Posterior vena cava (tissue), 2 donors: ENCODE data around the gene PHAF1. TPM values are rescaled to one million over a fixed set of nuclear protein-coding genes. Genes with fewer than 3 reads are reported as not detected.

Experiments
- DNase-seq: peaks from one replicate; pipeline ENCODE4 v3.0.0-alpha.2; 2020; ENCODE audit warnings: low spot score
- intact Hi-C, 2 donors: fragments of 100-400 bp; cut with DNase I; formaldehyde crosslinking; loops; one replicate each; pipeline versions ENCODE4 v1.14.1 to v1.14.2; 2022 to 2023
- total RNA-seq, 2 donors: library from RNA; stranded (reverse); fragmentation: NEBNext Ultra II Directional; extraction: Animal tissue kit (Norgen Biotek cat#: 25700); gene quantifications; one replicate each; pipeline ENCODE4 v1.2.1, GENCODE V29; 2021
- donor health status: DM: yes; HTN: yes; CAD: no.
- donor health status: DM: yes; HTN: yes; CAD: no.

Gene PHAF1
- total RNA-seq, 2 donors from 2014 or later = 10.4 to 12.0 TPM

GRCh38 chr16:67170168-67170948, 60.6 kb downstream of the PHAF1 start, which contains the start of gene NOL3:
Gene NOL3, plus strand, starts transcription at chr16:67170538.
- DNase-seq = peak; percentile 94
- intact Hi-C loops = no loop called here

- no peak for DNase-seq
These were observed 61.4 kb downstream of the PHAF1 start for GRCh38 chr16:67170949-67171649.

GRCh38 chr16:67173323-67173722, 63.6 kb downstream of the PHAF1 start:
- intact Hi-C loops = no loop called here
- DNase-seq = no peak

More at GRCh38 chr16:67170949-67171649, 61.4 kb downstream of the PHAF1 start:
- intact Hi-C loops = no loop called here

- intact Hi-C loops = no loop called here
These were observed 64.3 kb downstream of the PHAF1 start for GRCh38 chr16:67173808-67174705.

GRCh38 chr16:67174706-67175231, 65.0 kb downstream of the PHAF1 start:
- no peak for DNase-seq
- intact Hi-C loops = no loop called here

More at GRCh38 chr16:67173808-67174705, 64.3 kb downstream of the PHAF1 start:
- peak; percentile 95 for DNase-seq

- DNase-seq = no peak
- intact Hi-C loops = no loop called here
These were observed 66.9 kb downstream of the PHAF1 start for GRCh38 chr16:67176662-67177061.

- intact Hi-C loops = no loop called here
- no peak for DNase-seq
These were observed 68.3 kb downstream of the PHAF1 start for GRCh38 chr16:67177743-67178699.

- no peak for DNase-seq
- intact Hi-C loops = loop anchor here in 1 of 2 donors (10.0 kb wide), 1 partner anchor 205 kb away; no protein-coding TSS in a partner anchor
These were observed 69.8 kb downstream of the PHAF1 start for GRCh38 chr16:67179421-67180080.

- intact Hi-C loops = loop anchor here in 1 of 2 donors (10.0 kb wide), 1 partner anchor 205 kb away; no protein-coding TSS in a partner anchor
- DNase-seq = no peak
These were observed 70.4 kb downstream of the PHAF1 start for GRCh38 chr16:67180166-67180565.

- DNase-seq = peak; percentile 92
- intact Hi-C loops = loop anchor here in 1 of 2 donors (10.0 kb wide), 1 partner anchor 207 kb away; no protein-coding TSS in a partner anchor
These were observed 71.6 kb downstream of the PHAF1 start for GRCh38 chr16:67181346-67181745.

GRCh38 chr16:67182288-67182687, 72.5 kb downstream of the PHAF1 start:
- no peak for DNase-seq
- intact Hi-C loops = loop anchor here in 1 of 2 donors (10.0 kb wide), 1 partner anchor 207 kb away; no protein-coding TSS in a partner anchor

GRCh38 chr16:67183284-67183626, 73.5 kb downstream of the PHAF1 start:
- DNase-seq = no peak
- intact Hi-C loops = loop anchor here in 1 of 2 donors (10.0 kb wide), 1 partner anchor 208 kb away; no protein-coding TSS in a partner anchor

- intact Hi-C loops = loop anchor here in 1 of 2 donors (10.0 kb wide), 1 partner anchor 209 kb away; no protein-coding TSS in a partner anchor
- peak; percentile 97 for DNase-seq
These were observed 74.1 kb downstream of the PHAF1 start, which contains the start of gene MATCAP1 for GRCh38 chr16:67183627-67184452. Gene MATCAP1, minus strand, starts transcription at chr16:67183963. Its CDS starts 3,353 bp downstream, at chr16:67180610.

- intact Hi-C loops = loop anchor here in 1 of 2 donors (10.0 kb wide), 1 partner anchor 210 kb away; no protein-coding TSS in a partner anchor
- no peak for DNase-seq
These were observed 74.8 kb downstream of the PHAF1 start for GRCh38 chr16:67184453-67184994.

- intact Hi-C loops = loop anchor here in 1 of 2 donors (10.0 kb wide), 1 partner anchor 210 kb away; no protein-coding TSS in a partner anchor
- DNase-seq = peak; percentile 98
These were observed 75.4 kb downstream of the PHAF1 start for GRCh38 chr16:67184995-67185650.
